HG02840 (cell line): ENCODE results near the gene NAB2.
"Not testable (repeated sequence)": the region's sequence is repeated elsewhere in the genome, so short reads cannot be mapped to it uniquely, and the experiment has no call there.

ENCODE experiments used
- ATAC-seq: cut with Tn5 transposase; IDR thresholded peaks from one replicate; pipeline ENCODE4 v1.9.1; 2021; ENCODE audit warnings: mild to moderate bottlenecking, moderate library complexity, moderate number of reproducible peaks; ENCODE audit not compliant: unreplicated experiment, low FRiP score

NAB2 gene, protein sequence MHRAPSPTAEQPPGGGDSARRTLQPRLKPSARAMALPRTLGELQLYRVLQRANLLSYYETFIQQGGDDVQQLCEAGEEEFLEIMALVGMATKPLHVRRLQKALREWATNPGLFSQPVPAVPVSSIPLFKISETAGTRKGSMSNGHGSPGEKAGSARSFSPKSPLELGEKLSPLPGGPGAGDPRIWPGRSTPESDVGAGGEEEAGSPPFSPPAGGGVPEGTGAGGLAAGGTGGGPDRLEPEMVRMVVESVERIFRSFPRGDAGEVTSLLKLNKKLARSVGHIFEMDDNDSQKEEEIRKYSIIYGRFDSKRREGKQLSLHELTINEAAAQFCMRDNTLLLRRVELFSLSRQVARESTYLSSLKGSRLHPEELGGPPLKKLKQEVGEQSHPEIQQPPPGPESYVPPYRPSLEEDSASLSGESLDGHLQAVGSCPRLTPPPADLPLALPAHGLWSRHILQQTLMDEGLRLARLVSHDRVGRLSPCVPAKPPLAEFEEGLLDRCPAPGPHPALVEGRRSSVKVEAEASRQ

DNA sequence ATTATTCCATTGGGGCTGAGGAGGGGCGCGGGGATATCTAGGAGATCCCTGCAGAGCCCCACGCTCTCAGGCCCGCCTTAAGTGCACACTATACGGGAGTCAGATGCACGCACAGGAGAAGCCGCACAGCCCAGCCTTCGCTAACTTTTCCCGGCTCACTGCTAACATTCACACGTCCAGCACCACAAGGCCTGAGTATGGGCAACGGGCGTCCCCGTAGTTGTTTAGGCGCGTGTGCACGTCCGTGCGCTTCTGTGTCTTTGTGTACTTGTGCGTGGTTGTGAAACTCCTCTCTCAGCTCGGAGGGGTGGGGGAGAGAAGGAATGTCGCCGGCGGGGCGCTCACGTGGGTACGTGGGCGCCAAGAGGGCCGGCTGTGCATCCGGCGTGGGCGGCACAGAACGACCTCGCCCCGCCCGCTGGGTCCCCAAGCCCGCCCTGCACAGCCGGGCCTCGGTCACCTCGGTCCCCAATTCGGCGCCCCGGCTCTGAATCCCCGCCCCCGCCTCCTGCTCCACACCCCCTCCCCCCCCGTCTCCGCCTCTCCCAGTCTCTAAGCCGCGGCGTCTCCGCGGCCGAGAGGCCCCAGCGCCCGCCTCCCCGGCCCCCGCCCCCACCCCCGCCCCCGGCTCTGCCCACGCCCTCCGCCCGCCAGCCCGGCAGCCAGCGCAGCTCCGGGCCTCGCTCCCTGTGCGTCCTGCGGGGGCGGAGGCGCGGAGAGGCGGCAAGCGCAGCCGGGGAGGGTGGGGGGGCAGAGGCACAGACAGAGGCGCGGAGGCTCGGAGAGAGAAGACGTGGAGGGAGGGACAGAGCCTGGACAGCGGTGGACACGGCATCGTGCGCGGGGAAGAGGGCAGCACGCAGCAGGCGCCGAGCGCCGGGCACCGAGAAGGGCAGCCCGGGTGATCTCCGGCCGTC, at the start of gene NAB2:
NAB2 (plus strand) TSS at position 761 of the 917 bp plus-strand sequence. CDS start 158 bp downstream, outside the sequence.
- ATAC-seq: peak; percentile 48

DNA sequence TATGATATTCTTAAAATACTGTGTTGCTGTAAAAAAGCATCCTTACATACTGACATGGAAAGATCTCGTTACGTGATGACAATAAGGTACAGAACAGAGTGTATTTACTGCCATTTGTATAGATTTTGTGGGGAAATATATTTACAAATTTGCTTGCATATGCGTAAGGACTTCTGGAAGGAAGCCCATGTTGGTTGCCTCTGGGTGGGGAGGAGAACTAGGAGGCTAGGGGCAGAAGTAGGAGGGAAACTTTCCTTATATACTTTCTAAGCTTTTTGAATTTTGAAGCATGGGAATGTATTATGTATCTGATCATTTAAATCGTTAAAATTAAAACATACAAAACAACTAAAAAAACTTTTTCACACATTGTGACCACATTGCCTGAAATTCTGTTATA, 48.7 kb upstream of the NAB2 start:
- no peak for ATAC-seq

DNA sequence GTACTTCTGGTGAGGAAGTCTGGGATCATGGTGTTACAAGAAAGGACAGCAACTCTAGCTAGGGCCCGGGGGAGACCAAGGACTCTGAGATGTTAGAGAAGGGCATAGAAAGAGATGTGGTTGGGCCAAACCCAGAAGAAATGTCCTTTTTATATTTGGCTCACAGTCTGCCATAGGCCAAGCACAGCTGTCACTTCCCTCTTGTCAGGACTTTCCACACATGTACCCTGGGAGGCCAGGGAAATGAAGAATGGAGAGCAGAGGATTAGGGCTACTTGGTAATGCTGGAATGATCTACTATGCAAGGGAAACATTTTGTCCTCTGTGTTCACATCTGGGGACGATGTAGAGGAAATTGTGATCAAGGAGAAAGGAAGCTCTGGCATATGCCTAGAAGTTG, 48.2 kb upstream of the NAB2 start:
- no peak for ATAC-seq

DNA sequence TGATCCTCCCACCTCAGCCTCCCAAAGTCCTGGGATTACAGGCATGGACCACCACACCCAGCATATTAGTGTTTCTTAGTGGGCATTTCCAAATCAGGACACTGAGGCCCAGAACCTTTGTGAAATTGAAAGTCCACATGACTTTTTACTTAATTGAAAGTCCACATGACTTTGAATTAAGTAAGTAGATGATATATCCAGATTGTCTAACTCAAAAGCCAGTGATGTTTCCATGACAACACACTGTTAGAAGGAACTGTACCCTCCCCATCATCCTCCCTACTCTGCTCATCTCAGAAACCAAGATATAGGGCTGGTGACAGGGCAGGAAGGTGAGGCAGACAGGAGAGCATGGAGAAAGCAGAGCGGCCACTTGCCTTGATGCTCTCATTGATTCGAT, 46.2 kb upstream of the NAB2 start:
- ATAC-seq: no peak

DNA sequence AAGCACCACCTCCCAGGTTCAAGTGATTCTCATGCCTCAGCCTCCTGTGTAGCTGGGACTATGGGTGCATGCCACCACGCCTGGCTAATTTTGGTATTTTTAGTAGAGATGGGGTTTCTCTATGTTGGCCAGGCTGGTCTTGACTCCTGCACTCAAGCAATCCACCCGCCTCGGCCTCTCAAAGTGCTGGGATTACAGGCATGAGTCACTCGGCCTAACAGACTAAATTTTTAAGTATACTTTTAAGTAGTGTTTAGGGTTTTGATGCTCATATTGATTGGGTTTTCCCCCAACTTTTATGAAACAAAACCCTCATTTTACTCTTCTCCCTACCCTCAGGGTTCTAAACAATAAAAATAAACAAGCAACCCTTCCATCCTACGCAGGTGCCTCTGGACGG, 44.4 kb upstream of the NAB2 start:
- ATAC-seq: no peak

DNA sequence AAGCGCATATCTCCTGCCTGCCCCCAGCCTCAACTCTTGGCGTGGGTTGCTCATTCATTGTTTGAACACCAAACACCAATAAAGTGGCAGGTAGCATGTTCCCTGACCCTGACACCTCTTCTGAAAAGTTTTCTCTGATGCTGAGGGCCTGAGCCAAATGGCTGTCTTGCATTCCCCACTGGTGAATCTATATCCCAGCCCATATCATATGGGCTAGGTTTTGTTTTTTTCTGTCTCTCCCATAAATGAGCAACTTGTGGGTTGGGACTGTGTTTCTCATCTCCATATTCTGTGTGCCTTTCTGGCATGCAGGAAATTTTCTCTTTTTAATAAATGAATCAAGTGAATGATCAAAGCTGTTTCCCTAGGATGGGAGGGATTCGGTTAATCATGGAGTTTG, 44.0 kb upstream of the NAB2 start:
- ATAC-seq: no peak

DNA sequence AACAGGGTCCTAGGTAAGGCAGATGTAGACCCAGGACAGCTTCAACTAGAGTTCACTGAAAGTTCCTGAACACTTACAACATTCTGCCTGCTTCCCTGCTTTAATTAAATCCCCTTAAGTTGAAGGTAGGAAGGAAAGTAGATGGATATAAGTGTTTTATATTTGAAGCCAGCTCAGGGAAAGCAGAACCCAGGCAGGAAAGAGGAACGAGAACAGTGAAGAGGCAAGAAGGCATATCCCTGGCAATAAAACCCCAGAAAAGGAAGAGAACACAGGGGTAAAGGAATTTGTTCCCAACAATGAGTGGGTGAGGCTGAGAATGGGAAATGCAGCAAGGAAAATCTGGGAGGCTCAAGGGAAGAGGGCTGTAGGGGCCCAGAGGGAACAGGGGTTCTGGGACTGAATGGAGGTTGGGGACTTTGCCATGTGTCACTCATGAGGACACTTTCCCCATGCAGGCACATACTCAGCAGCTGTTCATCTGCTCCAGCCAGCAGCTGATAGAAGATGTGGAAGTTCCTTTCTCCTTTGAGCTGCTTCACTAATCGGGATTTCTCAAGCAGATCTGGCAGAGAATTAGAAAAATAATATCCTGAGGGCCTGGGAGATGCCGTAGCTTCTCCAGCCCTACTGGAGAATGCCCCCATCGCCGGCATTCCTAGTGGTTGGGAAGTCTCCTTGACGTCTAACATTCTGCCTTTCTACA, 42.7 kb upstream of the NAB2 start:
- no peak for ATAC-seq

DNA sequence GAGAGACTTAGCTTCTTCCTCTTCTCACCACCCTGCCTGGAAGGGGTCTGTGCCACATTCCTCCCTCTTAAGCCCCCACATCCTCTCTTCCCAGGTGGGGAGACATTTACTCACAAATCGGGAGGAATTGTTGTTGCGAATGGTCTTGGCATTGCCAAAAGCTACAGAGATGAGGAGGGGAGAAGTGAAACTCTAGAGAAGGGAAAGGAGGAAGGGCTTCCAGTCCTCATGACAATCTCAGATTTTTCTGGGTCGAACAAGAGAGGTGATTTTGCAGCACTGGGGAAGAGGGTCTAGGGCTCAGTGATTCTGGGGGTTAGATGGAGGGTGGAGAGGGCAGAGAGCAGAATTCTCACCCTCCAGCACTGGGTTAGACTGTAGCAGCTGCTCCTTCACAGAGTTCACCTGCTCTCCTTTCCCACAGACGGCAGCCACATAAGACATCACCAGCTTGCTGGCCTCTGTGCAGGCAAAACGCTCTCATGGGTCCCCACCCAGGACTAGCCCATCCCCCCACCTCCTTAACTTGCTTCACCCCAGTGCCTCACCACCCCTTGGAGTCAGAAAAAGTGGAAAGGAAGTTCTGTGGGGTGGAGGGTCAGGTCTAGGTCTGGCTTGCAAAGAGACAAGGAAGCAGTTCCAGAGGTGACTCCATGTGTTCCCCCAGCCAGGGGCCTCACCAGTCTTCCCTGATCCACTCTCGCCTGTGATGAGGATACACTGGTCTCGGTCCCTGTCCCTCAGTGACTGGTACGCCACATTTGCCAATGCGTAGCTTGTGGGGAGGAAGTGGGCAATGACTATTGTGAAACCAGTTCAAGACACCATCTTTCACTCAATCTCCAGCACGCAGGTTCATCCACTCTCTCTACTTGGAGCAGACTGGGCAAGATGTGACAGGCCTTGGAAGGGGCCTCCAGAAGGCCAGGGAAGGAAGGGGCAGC, 41.7 kb upstream of the NAB2 start:
- ATAC-seq: no peak

DNA sequence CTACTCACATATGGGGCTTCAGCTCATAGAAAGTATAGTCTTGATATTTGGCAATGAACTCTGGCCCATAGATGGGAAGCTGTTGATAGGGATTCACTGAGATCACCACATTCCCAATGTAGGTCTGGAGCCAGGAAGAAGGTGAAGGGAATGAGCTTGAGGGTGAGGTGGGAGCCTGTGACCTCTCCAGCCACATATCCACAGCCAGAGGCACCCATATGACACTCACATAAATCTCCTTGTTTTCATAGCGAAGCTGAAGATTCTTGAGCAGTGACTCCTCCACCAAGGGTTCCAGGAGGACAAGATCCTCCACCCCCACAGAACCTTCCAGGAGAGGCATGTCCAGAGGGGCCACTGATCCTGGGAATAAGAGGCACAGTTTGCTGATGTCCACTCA, 40.9 kb upstream of the NAB2 start:
- ATAC-seq: no peak

DNA sequence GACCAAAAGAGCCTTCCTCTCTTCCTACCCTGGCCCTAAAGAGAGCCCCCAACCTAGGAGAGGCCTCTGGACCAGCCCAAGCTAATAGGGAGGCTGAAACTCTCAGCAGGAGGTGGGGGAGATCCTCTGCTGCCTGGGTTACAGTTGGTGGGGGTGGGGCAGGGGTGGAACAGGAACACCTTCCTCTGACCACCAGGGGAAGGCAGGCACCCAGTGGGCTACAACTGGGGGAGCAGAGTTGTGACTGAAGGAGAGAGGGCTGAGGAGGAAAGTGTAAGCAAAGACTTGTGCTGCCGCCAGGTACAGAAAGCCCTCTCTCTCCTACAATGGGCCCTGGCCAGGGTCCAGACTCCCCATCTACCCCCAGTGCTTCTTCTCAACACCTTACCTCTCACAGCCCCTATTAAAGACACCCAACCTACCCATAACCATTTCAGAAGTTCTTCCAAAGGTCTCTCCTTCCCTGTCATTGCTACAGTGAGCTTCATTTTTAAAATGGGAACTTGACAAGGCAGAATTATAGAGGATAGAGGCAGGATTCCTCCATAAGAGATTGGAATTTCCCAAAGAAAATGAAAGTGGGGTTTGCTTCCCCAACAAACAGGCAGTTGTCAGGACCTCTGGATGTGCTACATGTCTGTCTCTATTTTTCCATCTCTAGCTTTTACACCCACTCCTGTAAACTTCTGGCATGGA, 40.3 kb upstream of the NAB2 start:
- no peak for ATAC-seq

DNA sequence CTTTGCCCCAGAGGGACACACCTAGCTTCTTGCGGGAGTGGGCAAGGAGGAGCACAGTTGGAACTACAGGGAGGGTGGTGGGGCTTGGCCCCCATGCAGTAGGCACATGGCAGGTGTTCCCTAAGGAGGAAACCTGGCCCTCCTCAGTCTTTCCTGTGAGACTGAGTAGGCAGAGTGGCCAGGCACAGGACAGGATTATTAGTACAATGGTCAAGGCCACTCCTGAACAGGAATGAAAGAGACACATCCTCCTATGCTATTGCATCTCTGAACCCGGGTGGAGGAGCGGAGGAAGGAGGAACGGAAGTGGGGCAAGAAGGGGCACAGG, 39.8 kb upstream of the NAB2 start:
- no peak for ATAC-seq

DNA sequence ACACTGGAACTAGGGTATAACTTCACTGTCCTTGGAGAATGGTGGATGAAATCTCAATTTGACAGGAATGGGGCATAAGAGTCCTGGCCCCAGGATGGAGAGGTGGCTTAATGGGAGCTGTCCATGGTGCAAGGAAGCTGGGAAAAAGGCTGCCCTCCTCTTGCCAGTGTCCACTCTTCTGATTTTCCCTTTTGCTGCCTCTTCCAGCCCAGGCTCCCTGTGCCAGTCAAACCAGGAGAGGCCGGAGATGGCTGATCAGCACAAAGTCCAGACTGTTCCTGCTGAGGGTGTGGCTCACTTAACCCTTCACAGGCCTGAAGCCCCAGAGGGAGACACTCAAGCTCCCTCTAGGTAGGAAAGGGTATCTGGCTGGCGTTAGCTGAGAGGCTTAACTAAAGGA, 39.0 kb upstream of the NAB2 start, which contains the start of gene MYO1A:
MYO1A (minus strand) TSS at position 240 of the 400 bp plus-strand sequence. CDS start 1,806 bp downstream, outside the sequence.
- ATAC-seq: no peak

DNA sequence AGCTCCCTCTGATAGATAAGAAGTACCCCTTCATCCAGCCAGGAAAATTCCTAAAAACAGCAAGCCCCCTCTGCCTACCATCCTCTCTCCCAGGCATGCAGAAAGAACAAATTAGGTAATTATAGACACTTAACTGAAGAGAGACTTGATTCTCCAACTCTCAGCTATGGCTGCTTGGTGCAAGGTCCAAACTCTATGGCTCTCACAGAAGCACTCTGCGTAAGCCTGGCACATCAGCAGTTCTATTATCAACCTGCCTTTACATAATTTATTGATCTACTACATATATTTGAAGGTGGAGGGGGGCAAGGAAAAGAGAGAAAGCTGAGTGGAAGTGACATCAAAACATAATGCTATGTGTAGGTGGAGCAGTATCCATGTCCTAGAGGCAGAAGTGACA, 37.9 kb upstream of the NAB2 start:
- ATAC-seq: no peak

DNA sequence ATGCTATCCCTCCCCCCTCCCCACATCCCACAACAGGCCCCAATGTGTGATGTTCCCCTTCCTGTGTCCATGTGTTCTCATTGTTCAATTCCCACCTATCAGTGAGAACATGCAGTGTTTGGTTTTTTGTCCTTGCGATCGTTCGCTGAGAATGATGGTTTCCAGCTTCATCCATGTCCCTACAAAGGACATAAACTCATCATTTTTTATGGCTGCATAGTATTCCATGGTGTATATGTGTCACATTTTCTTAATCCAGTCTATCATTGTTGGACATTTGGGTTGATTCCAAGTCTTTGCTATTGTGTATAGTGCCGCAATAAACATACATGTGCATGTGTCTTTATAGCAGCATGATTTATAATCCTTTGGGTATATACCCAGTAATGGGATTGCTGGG, 35.8 kb upstream of the NAB2 start:
- not testable (repeated sequence) for ATAC-seq

DNA sequence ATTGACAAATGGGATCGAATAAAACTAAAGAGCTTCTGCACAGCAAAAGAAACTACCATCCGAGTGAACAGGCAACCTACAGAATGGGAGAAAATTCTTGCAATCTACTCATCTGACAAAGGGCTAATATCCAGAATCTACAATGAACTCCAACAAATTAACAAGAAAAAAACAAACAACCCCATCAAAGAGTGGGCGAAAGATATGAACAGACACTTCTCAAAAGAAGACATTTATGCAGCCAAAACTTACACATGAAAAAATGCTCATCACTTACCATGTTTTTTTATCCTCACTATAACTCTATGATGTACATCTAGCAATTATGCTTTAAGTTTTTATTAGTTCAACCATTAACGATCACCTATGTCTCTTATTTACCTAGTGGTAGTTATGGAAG, 35.0 kb upstream of the NAB2 start:
- not testable (repeated sequence) for ATAC-seq

DNA sequence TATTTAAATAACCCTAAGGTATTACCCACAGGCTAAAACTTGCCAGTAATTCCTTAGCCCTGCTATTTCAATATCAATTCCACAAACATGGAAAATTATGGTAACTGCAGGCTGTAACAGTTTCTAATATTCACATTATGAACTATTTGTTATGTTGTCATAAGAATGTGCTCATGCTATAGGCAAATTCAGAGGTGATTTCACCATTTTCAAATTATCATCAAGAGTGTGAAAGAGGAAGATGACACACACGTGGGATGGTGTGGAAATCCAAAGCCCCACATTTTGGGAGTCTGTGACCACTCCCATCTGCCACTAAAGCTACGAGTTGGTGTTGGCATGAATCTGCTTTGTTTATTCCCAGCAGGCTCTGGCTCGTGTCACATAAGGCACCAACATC, 33.1 kb upstream of the NAB2 start:
- ATAC-seq: no peak

DNA sequence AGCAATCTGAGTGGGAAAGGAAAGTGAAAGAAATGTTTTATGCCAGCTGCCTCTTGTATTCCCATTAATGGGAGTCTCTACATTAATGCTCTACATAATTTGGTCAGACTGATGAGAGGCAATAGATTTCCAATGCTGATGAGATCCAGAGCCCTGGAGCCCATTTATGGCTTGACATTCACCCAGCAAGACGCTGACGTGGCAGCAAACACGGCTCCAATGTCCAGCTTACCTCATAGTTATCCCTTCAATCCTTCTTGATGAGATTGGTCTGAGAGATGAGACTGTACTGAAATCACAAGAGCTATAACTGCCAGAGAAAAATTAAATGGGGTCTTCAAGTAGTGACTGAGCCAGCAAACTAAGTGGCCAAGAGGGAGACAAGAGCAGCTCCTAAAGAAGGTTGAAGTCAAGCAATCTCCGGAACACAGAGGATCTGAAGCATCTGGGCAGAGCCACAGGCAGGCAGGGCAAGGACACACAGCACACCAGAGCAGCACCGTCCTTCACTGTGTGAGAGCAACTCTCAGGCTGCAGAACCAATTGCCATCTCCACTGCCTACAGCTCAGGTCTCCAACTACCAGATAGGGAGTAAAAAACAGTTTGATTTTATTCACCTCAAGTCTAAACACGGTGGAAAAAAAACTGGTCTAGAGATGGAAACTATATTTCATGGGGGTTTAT, 31.7 kb upstream of the NAB2 start:
- no peak for ATAC-seq

DNA sequence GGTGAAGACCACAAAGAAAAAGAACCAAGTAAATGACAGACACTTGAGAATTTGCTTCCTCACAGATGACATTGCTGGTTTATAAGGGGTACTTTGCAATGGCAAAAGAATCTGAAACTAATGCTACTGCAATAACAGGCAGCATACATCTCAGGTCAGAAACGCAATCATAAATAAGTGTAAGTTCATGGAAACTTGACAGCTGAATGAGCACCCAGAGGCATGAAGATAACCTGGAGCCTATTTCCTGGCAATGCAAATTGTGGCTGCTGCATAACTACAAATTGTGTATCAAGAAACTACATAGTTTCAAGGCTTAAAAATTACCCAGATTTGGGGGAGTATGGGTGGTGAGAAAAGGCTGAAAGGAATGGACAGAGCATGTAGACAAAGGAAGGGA, 30.5 kb upstream of the NAB2 start:
- ATAC-seq: no peak
